C4-2B (cell line): ENCODE measurements around the gene OSBPL5.

Experiments
- H3K27ac ChIP-seq: fragments of 450-650 bp; 2 replicates; pipeline ENCODE4 v1.5.1; 2017
- CTCF ChIP-seq: fragments of 450-650 bp; conservative IDR thresholded peaks from 2 replicates; pipeline ENCODE4 v1.5.1; 2017; ENCODE audit warnings: mild to moderate bottlenecking
- ZFX ChIP-seq: fragments of 450-650 bp; IDR thresholded peaks from 2 replicates; pipeline ENCODE4 v1.6.1; 2017

Gene OSBPL5

GRCh38 chr11:3046190-3046589 lies 118.9 kb downstream of the OSBPL5 start:
- TF ChIP-seq CTCF (no peak; the same call in 1 of the 2 replicates), ZFX (no peak)
- no peak overlapping the region for H3K27ac ChIP-seq

GRCh38 chr11:3044915-3045314 lies 120.2 kb downstream of the OSBPL5 start:
- no peak overlapping the region for H3K27ac ChIP-seq
- TF ChIP-seq ZFX (no peak), CTCF (no peak)

- TF ChIP-seq CTCF, result no peak
- no peak overlapping the region for H3K27ac ChIP-seq
These were observed 121.1 kb downstream of the OSBPL5 start for GRCh38 chr11:3044004-3044403.

- H3K27ac ChIP-seq, result no peak overlapping the region
- TF ChIP-seq ZFX (no peak), CTCF (no peak)
These were observed 121.7 kb downstream of the OSBPL5 start for GRCh38 chr11:3043315-3043871.

GRCh38 chr11:3042496-3043314 lies 122.4 kb downstream of the OSBPL5 start:
- TF ChIP-seq CTCF (no peak), ZFX (no peak)
- no peak overlapping the region for H3K27ac ChIP-seq

GRCh38 chr11:3041699-3042441 lies 123.2 kb downstream of the OSBPL5 start:
- TF ChIP-seq CTCF (no peak), ZFX (no peak)

GRCh38 chr11:3040881-3041280 lies 124.2 kb downstream of the OSBPL5 start:
- no peak for TF ChIP-seq CTCF
- no peak for TF ChIP-seq ZFX
- no peak overlapping the region for H3K27ac ChIP-seq

More at GRCh38 chr11:3041699-3042441, 123.2 kb downstream of the OSBPL5 start:
- no peak overlapping the region for H3K27ac ChIP-seq
